Effector memory CD8-positive, alpha-beta T cell (primary cell): Measurements from ENCODE around the gene DAPK1.
"Not testable (repeated sequence)": the region's sequence is repeated elsewhere in the genome, so short reads cannot be mapped to it uniquely, and the experiment has no call there.

Source experiments
- ATAC-seq: fragments of 150-1000 bp; cut with Tn5 transposase; replicated peaks from 2 replicates; pipeline ENCODE4 v1.10.0; 2021; ENCODE audit warnings: mild to moderate bottlenecking, moderate library complexity
- DNase-seq, 3 experiments: peaks; one replicate each; pipeline ENCODE4 v3.0.0; 2021
- H3K27ac Mint-ChIP-seq, 2 donors: one replicate each; pipeline ENCODE4 v1.8.0; 2022; ENCODE audit warnings: mild to moderate bottlenecking in 2 of 2, mixed read lengths in 2 of 2, moderate library complexity in 2 of 2
- H3K27me3 Mint-ChIP-seq, 2 donors: one replicate each; pipeline ENCODE4 v1.8.0; 2022; ENCODE audit warnings: mixed read lengths in 2 of 2
- H3K36me3 Mint-ChIP-seq: one replicate; pipeline ENCODE4 v1.8.0; 2022; ENCODE audit warnings: mild to moderate bottlenecking, moderate library complexity, mixed read lengths; ENCODE audit not compliant: insufficient read depth
- H3K4me1 Mint-ChIP-seq, 2 donors: one replicate each; pipeline ENCODE4 v1.8.0; 2022; ENCODE audit warnings: low read depth in 2 of 2, mixed read lengths in 2 of 2
- H3K4me3 Mint-ChIP-seq, 2 donors: one replicate each; pipeline ENCODE4 v1.8.0; 2022; ENCODE audit warnings: mild to moderate bottlenecking in 2 of 2, mixed read lengths in 2 of 2, moderate library complexity in 2 of 2
- H3K9me3 Mint-ChIP-seq, 2 donors: one replicate each; pipeline ENCODE4 v1.8.0; 2022; ENCODE audit warnings: mixed read lengths in 2 of 2

Gene DAPK1

DNA sequence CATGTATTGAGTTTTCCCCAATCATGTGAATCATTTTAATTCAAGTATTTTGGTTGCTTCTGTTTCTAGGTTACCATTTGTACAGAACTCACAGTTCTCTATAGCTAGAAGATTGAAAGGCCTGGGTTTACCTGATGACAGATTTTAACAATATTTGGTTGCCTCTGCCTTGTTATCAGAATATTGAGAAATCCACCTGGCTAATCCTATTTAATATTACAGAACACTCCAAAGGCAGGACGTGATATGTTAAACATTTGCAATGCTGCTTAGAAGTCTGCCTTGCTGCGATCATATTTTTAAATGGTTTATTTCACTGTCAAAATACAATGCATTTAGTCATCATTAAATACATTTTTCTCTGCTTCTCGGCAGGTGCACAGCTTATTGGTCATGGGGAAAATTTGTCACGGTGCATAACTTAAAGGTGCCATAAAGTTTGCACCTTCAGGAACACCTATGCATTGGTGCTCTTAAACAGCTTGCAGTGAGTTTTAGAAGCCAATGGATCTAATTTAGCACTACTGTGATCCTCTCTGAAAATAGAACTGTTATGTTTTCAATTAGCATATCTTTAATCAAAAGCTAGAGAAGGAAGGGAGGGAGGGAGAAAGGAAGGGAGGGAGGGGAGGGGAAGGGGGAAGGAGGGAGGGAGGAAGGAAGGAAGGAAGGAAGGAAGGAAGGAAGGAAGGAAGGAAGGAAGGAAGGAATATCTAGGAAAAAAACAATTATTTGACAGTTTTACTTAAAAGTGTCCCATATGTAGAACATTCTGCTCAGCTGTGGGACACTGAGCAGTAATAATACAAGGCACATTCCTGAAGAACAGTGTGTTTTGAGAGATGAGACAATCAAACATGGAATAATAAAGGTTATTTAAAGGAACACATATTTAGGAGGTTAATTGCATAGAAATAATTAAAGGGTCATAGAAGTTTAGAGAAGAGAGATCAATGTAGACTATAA, 15.5 kb upstream of the DAPK1 start:
- no peak overlapping the region for H3K27ac Mint-ChIP-seq
- no peak overlapping the region for H3K4me3 Mint-ChIP-seq
- H3K9me3 Mint-ChIP-seq: no peaks in the 10 kb centered on the region
- no peaks in the 10 kb centered on the region for H3K36me3 Mint-ChIP-seq
- H3K4me1 Mint-ChIP-seq: no peaks in the 10 kb centered on the region
- no peak for ATAC-seq
- no peak for DNase-seq
- no peaks in the 10 kb centered on the region for H3K27me3 Mint-ChIP-seq

DNA sequence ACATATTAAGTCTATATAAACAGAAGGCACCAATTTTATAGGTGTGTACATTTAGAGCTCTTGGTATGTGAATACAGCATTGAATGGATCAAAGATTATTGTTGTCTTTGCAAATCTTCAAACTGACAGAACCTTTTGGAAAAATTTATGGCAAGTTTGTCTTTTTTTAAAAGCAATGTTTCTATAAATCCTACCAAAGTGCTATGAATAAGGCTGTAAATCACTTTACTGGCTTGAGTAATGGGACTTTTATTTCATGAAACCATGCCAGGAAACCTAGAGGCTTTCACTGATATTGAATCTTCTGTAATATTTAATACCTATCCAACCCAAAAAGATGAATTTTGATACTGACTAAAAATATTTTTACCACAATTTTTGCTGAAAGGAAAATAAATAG, 7.4 kb upstream of the DAPK1 start:
- no peak for DNase-seq
- H3K36me3 Mint-ChIP-seq: no peaks in the 10 kb centered on the region
- H3K4me3 Mint-ChIP-seq: no peak overlapping the region
- H3K9me3 Mint-ChIP-seq: no peaks in the 10 kb centered on the region
- ATAC-seq: no peak
- peaks cover 13 to 20% of the 10 kb centered on the region in 2 donors for H3K27me3 Mint-ChIP-seq
- H3K27ac Mint-ChIP-seq: no peak overlapping the region
- no peaks in the 10 kb centered on the region for H3K4me1 Mint-ChIP-seq

DNA sequence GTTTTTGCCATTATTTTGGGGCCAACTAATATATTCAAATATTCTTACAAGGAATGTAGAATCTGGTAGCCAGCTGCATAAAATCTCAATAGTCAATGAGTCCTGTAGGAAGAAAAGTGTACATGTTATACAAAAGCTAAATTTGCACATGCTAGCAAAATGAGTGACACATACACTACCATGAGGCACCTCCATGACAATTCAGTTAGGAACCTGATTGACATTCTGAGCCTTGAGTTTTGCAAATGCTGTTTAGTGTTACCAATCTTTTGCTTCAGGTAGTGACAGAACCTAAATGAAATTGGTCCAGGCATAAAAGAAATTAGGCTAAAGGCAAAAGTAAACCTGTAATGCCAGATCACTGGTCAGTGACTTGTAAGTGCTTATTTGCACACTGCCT, 6.8 kb upstream of the DAPK1 start:
- H3K9me3 Mint-ChIP-seq: no peaks in the 10 kb centered on the region
- H3K4me3 Mint-ChIP-seq: no peak overlapping the region
- no peaks in the 10 kb centered on the region for H3K36me3 Mint-ChIP-seq
- DNase-seq (no peak), ATAC-seq (no peak)
- H3K27ac Mint-ChIP-seq: no peak overlapping the region
- H3K4me1 Mint-ChIP-seq: no peaks in the 10 kb centered on the region
- peaks cover 20 to 24% of the 10 kb centered on the region in 2 donors for H3K27me3 Mint-ChIP-seq

DNA sequence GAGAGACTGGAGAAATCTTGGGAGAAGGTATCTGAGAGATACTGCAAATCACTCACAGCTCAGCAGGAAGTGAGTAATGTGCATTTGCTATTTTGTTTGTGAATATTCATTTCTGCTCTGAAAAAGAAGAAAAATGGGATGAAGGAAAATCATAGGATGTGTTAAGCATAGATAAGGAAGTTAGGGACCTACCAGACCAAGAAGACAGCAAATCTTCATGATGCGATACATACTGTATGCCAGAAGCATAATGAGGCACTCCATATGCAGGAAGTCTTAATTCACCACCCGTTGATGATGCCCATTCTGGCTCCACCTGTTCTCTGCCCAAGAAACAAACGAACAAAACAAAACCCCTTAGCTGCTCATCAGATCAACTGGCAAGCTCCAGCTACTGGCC, 6.1 kb upstream of the DAPK1 start:
- no peak for ATAC-seq
- Mint-ChIP-seq H3K27me3 (peaks cover 25 to 30% of the 10 kb centered on the region in 2 donors), H3K9me3 (no peaks in the 10 kb centered on the region), H3K36me3 (no peaks in the 10 kb centered on the region), H3K4me3 (no peak overlapping the region), H3K27ac (no peak overlapping the region), H3K4me1 (no peaks in the 10 kb centered on the region)
- DNase-seq: no peak

DNA sequence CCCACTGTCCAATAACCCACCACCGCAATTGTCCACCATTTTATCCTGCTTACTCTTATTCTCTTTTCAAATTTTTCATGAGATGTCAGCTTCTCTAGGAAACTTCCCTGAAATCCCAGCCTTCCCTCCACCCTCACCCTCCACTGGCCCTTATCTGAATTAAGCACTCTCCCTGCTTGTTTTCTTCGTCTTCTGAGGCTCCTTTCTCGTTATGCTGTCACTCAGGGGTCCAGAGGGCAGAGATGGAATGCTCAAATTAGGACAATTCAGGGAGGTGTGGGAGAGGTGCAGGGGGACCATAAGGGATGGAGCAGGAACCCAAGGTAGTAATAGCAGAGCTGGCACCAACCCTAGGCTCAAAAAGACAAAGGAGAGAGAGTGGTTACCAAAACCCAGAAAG, 5.0 kb upstream of the DAPK1 start:
- no peak for ATAC-seq
- H3K36me3 Mint-ChIP-seq: no peaks in the 10 kb centered on the region
- H3K27ac Mint-ChIP-seq: no peak overlapping the region
- peaks cover 31 to 32% of the 10 kb centered on the region in 2 donors for H3K27me3 Mint-ChIP-seq
- no peaks in the 10 kb centered on the region for H3K4me1 Mint-ChIP-seq
- DNase-seq: no peak
- H3K4me3 Mint-ChIP-seq: no peak overlapping the region
- no peaks in the 10 kb centered on the region for H3K9me3 Mint-ChIP-seq

DNA sequence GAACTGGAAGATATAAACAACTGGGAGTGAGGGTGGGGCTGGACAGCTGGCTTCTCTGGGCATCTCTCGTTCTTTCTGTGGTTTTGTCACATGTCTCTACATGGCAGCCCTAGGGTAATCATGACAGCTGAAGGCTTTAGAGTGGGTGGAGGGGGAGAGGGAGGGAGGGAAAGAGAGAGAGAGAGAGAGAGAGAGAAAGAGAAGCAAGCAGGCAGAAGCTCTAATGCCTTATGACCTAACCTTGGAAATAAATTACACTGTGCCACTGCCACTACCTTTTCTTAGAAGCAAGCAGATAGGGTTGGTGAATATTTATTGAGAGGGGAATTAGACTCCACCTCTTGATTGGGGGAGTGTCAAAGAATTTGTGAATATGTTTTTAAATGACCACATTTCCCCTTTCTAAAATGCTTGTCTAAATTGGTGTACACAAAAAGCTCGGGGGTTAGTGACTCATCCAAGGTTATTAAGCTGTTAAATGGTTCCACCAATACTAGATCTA, 2.6 kb upstream of the DAPK1 start:
- ATAC-seq: no peak

DNA sequence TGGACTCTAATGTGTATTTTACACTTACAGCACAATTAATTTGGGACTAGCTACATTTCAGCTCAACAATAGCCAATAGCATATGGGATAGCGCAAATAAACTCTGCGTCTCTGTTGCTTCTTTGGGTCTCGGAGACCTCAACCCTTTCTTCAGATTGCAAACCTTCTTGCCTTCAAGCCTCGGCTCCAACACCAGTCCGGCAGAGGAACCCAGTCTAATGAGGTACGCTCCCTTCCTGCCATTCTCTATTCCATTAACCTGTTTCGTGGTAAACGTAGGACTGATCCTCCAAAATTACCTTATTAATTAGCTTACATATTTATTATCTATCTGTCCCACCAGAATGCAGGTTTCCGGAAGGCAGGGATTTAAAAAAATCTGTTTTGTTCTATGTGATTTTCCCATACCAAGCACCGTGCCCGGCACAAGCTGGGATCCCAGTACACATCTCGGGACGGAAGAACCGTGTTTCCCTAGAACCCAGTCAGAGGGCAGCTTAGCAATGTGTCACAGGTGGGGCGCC, 525 bp upstream of the DAPK1 start:
- DNase-seq: no peak
- peaks cover 52 to 58% of the 10 kb centered on the region in 2 donors for H3K27me3 Mint-ChIP-seq
- ATAC-seq: no peak
- H3K9me3 Mint-ChIP-seq: no peaks in the 10 kb centered on the region
- H3K4me3 Mint-ChIP-seq: no peak overlapping the region
- H3K4me1 Mint-ChIP-seq: no peaks in the 10 kb centered on the region
- no peak overlapping the region for H3K27ac Mint-ChIP-seq
- no peaks in the 10 kb centered on the region for H3K36me3 Mint-ChIP-seq

More for the DNA sequence above, 2.6 kb upstream of the DAPK1 start:
- Mint-ChIP-seq H3K27me3 (peaks cover 46 to 49% of the 10 kb centered on the region in 2 donors), H3K36me3 (no peaks in the 10 kb centered on the region), H3K27ac (no peak overlapping the region), H3K4me1 (no peaks in the 10 kb centered on the region), H3K4me3 (no peak overlapping the region), H3K9me3 (no peaks in the 10 kb centered on the region)
- DNase-seq: no peak

DNA sequence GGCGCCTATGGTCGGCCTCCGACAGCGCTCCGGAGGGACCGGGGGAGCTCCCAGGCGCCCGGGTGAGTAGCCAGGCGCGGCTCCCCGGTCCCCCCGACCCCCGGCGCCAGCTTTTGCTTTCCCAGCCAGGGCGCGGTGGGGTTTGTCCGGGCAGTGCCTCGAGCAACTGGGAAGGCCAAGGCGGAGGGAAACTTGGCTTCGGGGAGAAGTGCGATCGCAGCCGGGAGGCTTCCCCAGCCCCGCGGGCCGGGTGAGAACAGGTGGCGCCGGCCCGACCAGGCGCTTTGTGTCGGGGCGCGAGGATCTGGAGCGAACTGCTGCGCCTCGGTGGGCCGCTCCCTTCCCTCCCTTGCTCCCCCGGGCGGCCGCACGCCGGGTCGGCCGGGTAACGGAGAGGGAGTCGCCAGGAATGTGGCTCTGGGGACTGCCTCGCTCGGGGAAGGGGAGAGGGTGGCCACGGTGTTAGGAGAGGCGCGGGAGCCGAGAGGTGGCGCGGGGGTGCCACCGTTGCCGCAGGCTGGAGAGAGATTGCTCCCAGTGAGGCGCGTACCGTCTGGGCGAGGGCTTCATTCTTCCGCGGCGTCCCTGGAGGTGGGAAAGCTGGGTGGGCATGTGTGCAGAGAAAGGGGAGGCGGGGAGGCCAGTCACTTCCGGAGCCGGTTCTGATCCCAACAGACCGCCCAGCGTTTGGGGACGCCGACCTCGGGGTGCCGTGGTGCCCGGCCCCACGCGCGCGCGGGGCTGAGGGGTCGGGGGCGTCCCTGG, 561 bp downstream of the DAPK1 start:
- Mint-ChIP-seq H3K27ac (no peak overlapping the region), H3K9me3 (no peaks in the 10 kb centered on the region), H3K27me3 (peaks cover 52 to 54% of the 10 kb centered on the region in 2 donors), H3K4me3 (no peak overlapping the region), H3K4me1 (no peaks in the 10 kb centered on the region), H3K36me3 (no peaks in the 10 kb centered on the region)
- DNase-seq: no peak
- no peak for ATAC-seq

DNA sequence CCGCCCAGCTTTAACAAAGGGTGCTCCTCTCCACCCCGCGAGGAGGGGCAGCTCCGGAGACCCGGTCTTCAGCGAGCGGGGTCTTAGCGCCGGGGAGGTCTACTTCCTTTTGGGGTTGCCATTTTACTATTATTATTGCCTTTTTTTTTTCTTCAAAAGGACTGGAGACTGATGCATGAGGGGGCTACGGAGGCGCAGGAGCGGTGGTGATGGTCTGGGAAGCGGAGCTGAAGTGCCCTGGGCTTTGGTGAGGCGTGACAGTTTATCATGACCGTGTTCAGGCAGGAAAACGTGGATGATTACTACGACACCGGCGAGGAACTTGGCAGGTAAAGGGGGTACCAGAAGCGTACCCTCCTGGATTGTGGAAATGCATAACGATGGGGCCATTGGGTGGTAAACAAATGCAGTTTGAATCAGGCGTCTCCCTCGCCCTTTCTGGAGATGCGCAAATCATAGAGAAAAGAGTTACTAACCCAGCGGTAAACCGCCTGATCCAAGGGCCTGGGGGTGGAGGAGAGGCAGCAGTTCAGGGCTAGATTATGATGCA, 1.2 kb downstream of the DAPK1 start:
- ATAC-seq (no peak), DNase-seq (no peak)
- H3K9me3 Mint-ChIP-seq: no peaks in the 10 kb centered on the region
- H3K27ac Mint-ChIP-seq: no peak overlapping the region
- no peaks in the 10 kb centered on the region for H3K36me3 Mint-ChIP-seq
- peaks cover 48 to 51% of the 10 kb centered on the region in 2 donors for H3K27me3 Mint-ChIP-seq
- H3K4me1 Mint-ChIP-seq: no peaks in the 10 kb centered on the region
- no peak overlapping the region for H3K4me3 Mint-ChIP-seq

DNA sequence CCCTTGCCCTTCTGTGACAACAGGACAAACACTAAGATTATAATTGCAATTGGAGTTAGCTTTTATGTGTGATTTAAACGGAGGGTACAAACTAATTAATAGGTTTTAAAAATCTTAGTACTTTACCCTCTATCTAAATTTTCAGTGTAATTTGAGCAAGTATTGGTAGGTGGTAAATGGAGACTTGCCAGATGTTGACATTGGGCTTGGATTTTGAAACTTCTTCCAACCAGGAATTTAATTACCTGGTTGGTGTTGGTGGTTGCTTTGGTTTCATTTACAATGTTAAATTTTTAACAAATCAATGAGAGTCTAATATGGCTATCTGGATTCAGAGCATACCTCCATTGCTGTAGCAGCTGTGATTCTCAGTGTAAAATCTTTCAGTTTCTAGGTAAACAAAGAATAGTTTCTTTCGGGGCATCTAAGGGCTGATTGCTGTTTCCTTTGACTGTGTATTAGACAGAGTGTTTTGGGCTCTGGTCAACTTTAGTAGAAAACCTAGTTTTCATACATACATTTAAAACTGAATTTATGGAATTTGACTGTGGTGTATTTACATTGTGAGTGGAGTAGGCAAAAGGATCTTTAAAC, 1.9 kb downstream of the DAPK1 start:
- Mint-ChIP-seq H3K4me3 (no peak overlapping the region), H3K36me3 (no peaks in the 10 kb centered on the region), H3K27me3 (peaks cover 46 to 51% of the 10 kb centered on the region in 2 donors), H3K4me1 (no peaks in the 10 kb centered on the region), H3K9me3 (no peaks in the 10 kb centered on the region), H3K27ac (no peak overlapping the region)
- no peak for ATAC-seq
- no peak for DNase-seq

DNA sequence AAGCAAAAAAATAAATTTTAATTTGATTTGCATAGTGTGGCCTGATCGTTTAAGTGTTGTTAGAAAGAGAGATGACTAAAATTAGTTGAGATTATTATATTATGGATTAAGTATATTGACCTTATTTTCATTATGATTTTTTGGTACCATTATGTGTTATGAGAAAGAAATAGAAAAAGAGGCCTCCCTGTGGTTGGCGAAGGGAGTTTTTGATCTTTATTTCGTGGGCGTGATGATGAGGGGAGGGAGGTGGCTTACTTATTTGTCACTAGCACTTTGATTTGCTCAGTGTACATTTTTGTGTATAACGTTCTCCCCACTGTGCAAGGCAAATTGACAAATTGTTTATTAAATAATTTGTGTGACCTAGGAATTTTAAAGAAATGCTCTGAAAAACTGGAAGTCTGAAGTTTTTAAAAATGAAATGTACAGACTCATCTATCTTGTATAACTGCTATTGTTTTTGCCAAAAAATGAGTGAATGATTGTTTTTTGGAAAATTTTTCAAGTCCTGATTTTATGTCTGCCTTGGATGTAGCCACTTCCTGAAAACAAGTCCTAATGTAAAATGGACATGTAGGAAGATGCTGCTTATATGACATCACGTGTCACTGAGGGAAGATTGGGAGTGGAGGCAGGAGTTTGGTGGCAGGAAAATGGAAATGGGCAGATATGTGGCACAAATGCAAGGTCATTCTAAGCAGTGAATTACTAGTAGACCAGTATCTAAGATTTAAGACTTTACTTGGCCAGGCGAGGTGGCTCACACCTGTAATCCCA, 3.0 kb downstream of the DAPK1 start:
- Mint-ChIP-seq H3K9me3 (no peaks in the 10 kb centered on the region), H3K4me3 (no peak overlapping the region), H3K36me3 (no peaks in the 10 kb centered on the region), H3K27me3 (peaks cover 44 to 45% of the 10 kb centered on the region in 2 donors), H3K4me1 (no peaks in the 10 kb centered on the region), H3K27ac (no peak overlapping the region)
- ATAC-seq (no peak), DNase-seq (no peak)

DNA sequence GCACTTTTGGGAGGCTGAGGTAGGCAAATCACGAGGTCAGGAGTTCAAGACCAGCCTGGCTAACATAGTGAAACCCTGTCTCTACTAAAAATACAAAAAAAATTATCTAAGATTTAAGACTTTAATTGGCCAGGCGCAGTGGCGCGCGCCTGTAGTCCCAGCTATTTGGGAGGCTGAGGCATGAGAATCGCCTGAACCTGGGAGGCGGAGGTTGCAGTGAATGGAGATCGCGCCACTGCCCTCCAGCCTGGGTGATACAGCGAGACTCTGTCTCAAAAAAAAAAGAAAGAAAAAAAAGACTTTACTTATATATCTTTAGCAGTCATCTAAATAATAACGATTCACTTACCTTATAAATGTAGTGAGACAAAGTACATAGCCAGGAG, 3.6 kb downstream of the DAPK1 start:
- H3K36me3 Mint-ChIP-seq, ATAC-seq, H3K27ac Mint-ChIP-seq, H3K4me3 Mint-ChIP-seq, H3K9me3 Mint-ChIP-seq, DNase-seq, H3K4me1 Mint-ChIP-seq: not testable (repeated sequence)
- peaks cover 38 to 40% of the 10 kb centered on the region in 2 donors for H3K27me3 Mint-ChIP-seq
